ENCODE data around the gene DNAAF2. TPM values are rescaled to one million over a fixed set of nuclear protein-coding genes. Genes with fewer than 3 reads are reported as not detected.

Gene DNAAF2
- total and polyA plus RNA-seq, 2 of the 13 experiments (the other 11 are each of a cell fraction or from before 2014, with no cell fraction given), result 6.1 to 13.6 TPM

DNA sequence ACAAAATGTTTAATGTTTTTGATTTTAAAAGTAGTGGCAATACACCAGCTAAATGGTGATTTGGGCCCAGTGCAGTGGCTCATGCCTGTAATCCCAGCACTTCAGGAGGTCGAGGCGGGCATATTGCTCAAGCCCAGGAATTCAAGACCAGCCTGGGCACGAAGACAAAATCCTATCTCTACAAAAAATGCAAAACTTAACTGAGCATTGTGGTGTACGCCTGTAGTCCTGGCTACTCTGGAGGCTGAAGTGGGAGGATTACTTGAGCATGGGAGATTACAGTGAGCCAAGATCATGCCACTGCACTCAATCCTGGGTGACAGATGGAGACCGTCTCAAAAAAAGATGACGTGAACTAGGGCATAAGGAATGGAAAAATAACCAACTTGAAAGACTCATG, 19.3 kb downstream of the DNAAF2 start:
- ATAC-seq, result no peak
- peaks cover 28% of the 10 kb centered on the region for H3K79me2 ChIP-seq (ENCODE audit: insufficient read depth, low read length)
- WGBS (ENCODE audit: low lambda C conversion rate), result 94% methylated on average over 6 of the region's 6 CpGs
- ChIA-PET POLR2A (no interaction called here), CTCF (ENCODE audit: low intra/inter-chr PET ratio, low total read pairs) (no interaction called here)
- no peaks in the 10 kb centered on the region; a peak in 1 of 5 replicates for H3K27me3 ChIP-seq (ENCODE audit: control insufficient read depth in 1 of 2, insufficient read depth in 2 of 2, low read length in 2 of 2)
- intact Hi-C loops (cut with micrococcal nuclease; ENCODE audit: unreplicated experiment) (no loop called here), in situ Hi-C loops (cut with HindIII; ENCODE audit: extremely low pct_ligation_motif_present, low pct_unique_long_range_greater_than_20kb) (no loop called here)
- H3K4me1 ChIP-seq (ENCODE audit: insufficient read depth, low read length), result peaks cover 34% of the 10 kb centered on the region
- no peak for TF ChIP-seq PAX8 (CRISPR knock-in tag; IDR thresholded peaks at IDR 0.05; ENCODE audit: borderline replicate concordance)
- TF ChIP-seq ZNF33B (CRISPR knock-in tag; IDR thresholded peaks at IDR 0.05), result no peak
- TF ChIP-seq RBFOX2 (IDR thresholded peaks at IDR 0.05; ENCODE audit: low read depth, low read length), result 0 out of 2 replicates have a peak, but pooled peaks have one; percentile 9
- BruUV-seq (replicated peaks), result no TSS peak
- no peak for FAIRE-seq
- H3K4me2 ChIP-seq (ENCODE audit: low read depth, low read length), result no peak overlapping the region
- DNase-seq (ENCODE audit: low spot score), result no peak
- no peak overlapping the region for H3K4me3 ChIP-seq (replicated peaks in 1 of 3; ENCODE audit: insufficient read depth in 1 of 3, low read depth in 2 of 3, low read length in 3 of 3)
- H4K20me1 ChIP-seq (ENCODE audit: insufficient read depth, low read length), result no peaks in the 10 kb centered on the region; the same call in 1 of the 2 replicates
- H3K36me3 ChIP-seq (replicated peaks in 1 of 2; ENCODE audit: control insufficient read depth in 1 of 2, insufficient read depth in 2 of 2, low read length in 2 of 2), result peaks cover 1 to 14% of the 10 kb centered on the region in 2 experiments; a peak in 2 of 5 replicates
- H3K9me3 ChIP-seq (ENCODE audit: low read length), result no peaks in the 10 kb centered on the region
- no peak overlapping the region for H3K9ac ChIP-seq (ENCODE audit: insufficient read depth, low read depth, low read length)
- H3K27ac ChIP-seq (ENCODE audit: extremely low read length, insufficient read depth, low read length), result no peak overlapping the region
- H2AFZ ChIP-seq (ENCODE audit: low read length), result no peak overlapping the region

GRCh38 chr14:49614196-49614595, 20.8 kb downstream of the DNAAF2 start:
- intact Hi-C loops (cut with micrococcal nuclease; ENCODE audit: unreplicated experiment) (no loop called here), in situ Hi-C loops (cut with HindIII; ENCODE audit: extremely low pct_ligation_motif_present, low pct_unique_long_range_greater_than_20kb) (no loop called here)
- H3K9ac ChIP-seq (ENCODE audit: insufficient read depth, low read depth, low read length), result no peak overlapping the region
- no peak for DNase-seq (ENCODE audit: low spot score)
- POLR2A ChIA-PET, result interaction anchor here (0.8 kb wide), 1 partner anchor 10 kb away, joined by 3 read pairs; no protein-coding TSS in a partner anchor
- H3K9me3 ChIP-seq (ENCODE audit: low read length), result no peaks in the 10 kb centered on the region
- ATAC-seq, result no peak
- no peaks in the 10 kb centered on the region for H3K27me3 ChIP-seq (ENCODE audit: control insufficient read depth in 1 of 2, insufficient read depth in 2 of 2, low read length in 2 of 2)
- CTCF ChIA-PET (ENCODE audit: low intra/inter-chr PET ratio, low total read pairs), result no interaction called here
- FAIRE-seq, result no peak
- H2AFZ ChIP-seq (ENCODE audit: low read length), result no peak overlapping the region
- no peak overlapping the region for H3K27ac ChIP-seq (ENCODE audit: extremely low read length, insufficient read depth, low read length)
- H3K36me3 ChIP-seq (replicated peaks in 1 of 2; ENCODE audit: control insufficient read depth in 1 of 2, insufficient read depth in 2 of 2, low read length in 2 of 2), result peaks cover 1 to 18% of the 10 kb centered on the region in 2 experiments; a peak in 2 of 5 replicates
- H3K4me3 ChIP-seq (replicated peaks in 1 of 3; ENCODE audit: insufficient read depth in 1 of 3, low read depth in 2 of 3, low read length in 3 of 3), result no peak overlapping the region
- H3K79me2 ChIP-seq (ENCODE audit: insufficient read depth, low read length), result peaks cover 14% of the 10 kb centered on the region
- 98% methylated on average over 2 of the region's 2 CpGs for WGBS (ENCODE audit: low lambda C conversion rate)
- no peak overlapping the region for H3K4me2 ChIP-seq (ENCODE audit: low read depth, low read length)
- no peaks in the 10 kb centered on the region; the same call in 1 of the 2 replicates for H4K20me1 ChIP-seq (ENCODE audit: insufficient read depth, low read length)
- peaks cover 33% of the 10 kb centered on the region for H3K4me1 ChIP-seq (ENCODE audit: insufficient read depth, low read length)
- no TSS peak for BruUV-seq (replicated peaks)
- TF ChIP-seq HNRNPH1 (optimal IDR thresholded peaks at IDR 0.05; ENCODE audit: low read depth, low read length), result no peak
- TF ChIP-seq ZBTB34 (CRISPR knock-in tag; IDR thresholded peaks at IDR 0.05), result no peak
- TF ChIP-seq ADNP (CRISPR knock-in tag; IDR thresholded peaks at IDR 0.05), result no peak
- no peak for TF ChIP-seq FOXA3 (CRISPR knock-in tag; IDR thresholded peaks at IDR 0.05)
- TF ChIP-seq ZNF230 (CRISPR knock-in tag; IDR thresholded peaks at IDR 0.05), result no peak
- TF ChIP-seq, protein P1, sequence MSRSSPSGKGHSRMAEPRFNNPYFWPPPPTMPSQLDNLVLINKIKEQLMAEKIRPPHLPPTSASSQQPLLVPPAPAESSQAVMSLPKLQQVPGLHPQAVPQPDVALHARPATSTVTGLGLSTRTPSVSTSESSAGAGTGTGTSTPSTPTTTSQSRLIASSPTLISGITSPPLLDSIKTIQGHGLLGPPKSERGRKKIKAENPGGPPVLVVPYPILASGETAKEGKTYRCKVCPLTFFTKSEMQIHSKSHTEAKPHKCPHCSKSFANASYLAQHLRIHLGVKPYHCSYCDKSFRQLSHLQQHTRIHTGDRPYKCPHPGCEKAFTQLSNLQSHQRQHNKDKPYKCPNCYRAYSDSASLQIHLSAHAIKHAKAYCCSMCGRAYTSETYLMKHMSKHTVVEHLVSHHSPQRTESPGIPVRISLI (CRISPR knock-in tag; IDR thresholded peaks at IDR 0.05; ENCODE audit: borderline replicate concordance), result no peak
- TF ChIP-seq MED1 (CRISPR knock-in tag; IDR thresholded peaks at IDR 0.05), result no peak
- TF ChIP-seq SMARCC2 (IDR thresholded peaks at IDR 0.05), result no peak
- no peak for TF ChIP-seq ZFP36L1 (CRISPR knock-in tag; IDR thresholded peaks at IDR 0.05)
- no peak for TF ChIP-seq NR2C2 (CRISPR knock-in tag; IDR thresholded peaks at IDR 0.05; ENCODE audit: borderline replicate concordance)
- no peak for TF ChIP-seq KLF6 (CRISPR knock-in tag; IDR thresholded peaks at IDR 0.05)
- no peak for TF ChIP-seq IRX3 (CRISPR knock-in tag; IDR thresholded peaks at IDR 0.05; ENCODE audit: borderline replicate concordance, low read depth)
- TF ChIP-seq MAZ (IDR thresholded peaks at IDR 0.05; ENCODE audit: borderline replicate concordance, low read depth, low read length), result no peak
- TF ChIP-seq MAZ (CRISPR knock-in tag; IDR thresholded peaks at IDR 0.05; ENCODE audit: low read depth), result no peak
